ENCODE measurements around the gene GABRR3. TPM values are rescaled to one million over a fixed set of nuclear protein-coding genes. Genes with fewer than 3 reads are reported as not detected.

The GABRR3 gene
- total RNA-seq, 1 experiment from 2014 or later = not detected

GRCh38 chr3:97959872-97960271 lies 75.2 kb downstream of the GABRR3 start:
- intact Hi-C loops (cut with micrococcal nuclease; ENCODE audit: unreplicated experiment) = no loop called here
- in situ Hi-C loops (cut with HindIII; ENCODE audit: low pct_unique_long_range_greater_than_20kb, low sequenced_read_pairs) = no loop called here
- Histone ChIP-seq H3K27ac (ENCODE audit: low read length) (no peak overlapping the region), H3K4me1 (ENCODE audit: control insufficient read depth, insufficient read depth, low read length) (no peaks in the 10 kb centered on the region), H3K27me3 (ENCODE audit: control insufficient read depth, insufficient read depth, low read length) (no peaks in the 10 kb centered on the region), H3K4me3 (ENCODE audit: low read depth in 2 of 2, low read length in 2 of 2) (no peak overlapping the region), H3K36me3 (ENCODE audit: control insufficient read depth, insufficient read depth, low read length) (peaks cover 11% of the 10 kb centered on the region), H3K9me3 (ENCODE audit: control insufficient read depth, insufficient read depth, low read depth, low read length) (no peaks in the 10 kb centered on the region)
- ChIA-PET POLR2A (no interaction called here), CTCF (no interaction called here)
- ATAC-seq = no peak
- no peak for DNase-seq (ENCODE audit: low read depth, low spot score)
- BruUV-seq (replicated peaks) = no TSS peak
- TF ChIP-seq REST (IDR thresholded peaks at IDR 0.05; ENCODE audit: insufficient read depth in 1 of 2, low read depth in 2 of 2, low read length in 1 of 2) (no peak), SIN3A (IDR thresholded peaks at IDR 0.05; ENCODE audit: borderline replicate concordance, insufficient read depth, low read depth, low read length) (no peak)

GRCh38 chr3:97958796-97959195 lies 76.3 kb downstream of the GABRR3 start:
- intact Hi-C loops (cut with micrococcal nuclease; ENCODE audit: unreplicated experiment) (no loop called here), in situ Hi-C loops (cut with HindIII; ENCODE audit: low pct_unique_long_range_greater_than_20kb, low sequenced_read_pairs) (no loop called here)
- DNase-seq (ENCODE audit: low read depth, low spot score) (no peak), ATAC-seq (no peak)
- Histone ChIP-seq H3K4me1 (ENCODE audit: control insufficient read depth, insufficient read depth, low read length) (no peaks in the 10 kb centered on the region), H3K36me3 (ENCODE audit: control insufficient read depth, insufficient read depth, low read length) (peaks cover 14% of the 10 kb centered on the region), H3K9me3 (ENCODE audit: control insufficient read depth, insufficient read depth, low read depth, low read length) (no peaks in the 10 kb centered on the region), H3K27ac (ENCODE audit: low read length) (no peak overlapping the region), H3K27me3 (ENCODE audit: control insufficient read depth, insufficient read depth, low read length) (no peaks in the 10 kb centered on the region), H3K4me3 (ENCODE audit: low read depth in 2 of 2, low read length in 2 of 2) (no peak overlapping the region)
- CTCF ChIA-PET = no interaction called here
- BruUV-seq (replicated peaks) = no TSS peak
- POLR2A ChIA-PET = no interaction called here
- TF ChIP-seq REST (IDR thresholded peaks at IDR 0.05; ENCODE audit: insufficient read depth in 1 of 2, low read depth in 2 of 2, low read length in 1 of 2) = no peak
- TF ChIP-seq TCF7L2 (IDR thresholded peaks at IDR 0.05; ENCODE audit: low read depth, low read length) = no peak
- TF ChIP-seq CTCF (IDR thresholded peaks at IDR 0.05) = no peak
- no peak for TF ChIP-seq POLR2AphosphoS5 (IDR thresholded peaks at IDR 0.05; ENCODE audit: low read depth, low read length)
- TF ChIP-seq SIN3A (IDR thresholded peaks at IDR 0.05; ENCODE audit: borderline replicate concordance, insufficient read depth, low read depth, low read length) = no peak

Data from Panc1 (cell line).